GM18870 (cell line): Measurements from ENCODE around the gene LIN28B.
"Not testable (repeated sequence)": the region's sequence is repeated elsewhere in the genome, so short reads cannot be mapped to it uniquely, and the experiment has no call there.

Source experiments
- ATAC-seq: cut with Tn5 transposase; IDR thresholded peaks from one replicate; pipeline ENCODE4 v1.9.1; 2021; ENCODE audit warnings: moderate library complexity; ENCODE audit not compliant: unreplicated experiment

The LIN28B gene

DNA sequence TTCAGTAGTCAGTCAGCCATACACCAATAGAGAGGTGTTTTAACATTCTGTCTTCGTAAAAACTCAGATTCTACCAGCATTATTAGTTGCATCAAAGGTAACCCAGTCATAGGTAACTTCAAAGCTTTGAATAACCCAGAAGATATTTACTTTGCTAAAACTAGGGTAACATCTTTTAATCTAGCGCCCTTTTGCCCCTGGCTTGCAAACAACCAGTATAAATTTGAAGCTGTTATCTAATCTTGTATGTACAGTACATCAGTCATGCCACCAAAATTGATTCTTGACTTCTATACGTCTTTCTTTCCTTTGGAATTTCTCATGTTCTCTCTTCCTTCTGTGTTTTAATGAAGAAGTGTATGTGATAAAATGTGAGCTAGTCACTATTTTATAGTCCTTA, 109.3 kb downstream of the LIN28B start:
- ATAC-seq, result no peak

DNA sequence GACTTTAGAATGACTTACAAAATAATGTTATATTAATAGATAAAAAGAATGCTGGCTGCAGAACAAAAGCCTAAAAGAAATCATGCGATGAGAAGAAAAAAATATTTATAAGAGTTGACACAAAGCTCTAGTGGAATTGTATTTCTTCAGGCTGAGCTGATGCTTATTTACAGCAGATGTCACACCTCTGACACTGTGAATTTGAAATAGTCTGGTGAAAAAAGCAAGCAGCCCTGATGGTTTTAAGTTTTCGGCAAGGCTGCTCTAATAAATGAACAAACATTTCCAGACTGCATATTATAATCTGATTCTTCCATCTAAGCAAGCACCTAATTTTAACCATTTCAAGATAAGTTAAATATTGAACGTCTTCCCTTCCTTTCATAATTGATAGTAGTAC, 109.9 kb downstream of the LIN28B start:
- ATAC-seq, result no peak

DNA sequence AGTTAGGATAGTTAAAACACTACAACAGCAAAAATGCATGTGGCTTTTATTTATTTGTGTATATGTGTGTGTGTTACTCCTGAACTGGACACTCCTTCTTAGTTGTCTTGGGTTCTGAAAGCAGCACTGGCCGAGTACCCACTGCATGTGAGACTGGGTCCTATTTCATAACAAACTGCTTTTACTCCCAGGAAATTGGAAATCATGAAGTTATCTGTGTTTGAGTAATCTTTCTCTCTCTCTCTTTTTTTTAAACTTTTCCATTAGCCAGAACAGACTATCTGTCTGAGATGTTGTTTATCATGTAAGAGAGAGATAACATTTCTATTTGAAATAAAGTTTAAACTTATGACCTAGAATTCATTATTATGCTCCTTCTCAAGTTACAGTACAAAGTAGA, 110.4 kb downstream of the LIN28B start:
- ATAC-seq, result no peak

DNA sequence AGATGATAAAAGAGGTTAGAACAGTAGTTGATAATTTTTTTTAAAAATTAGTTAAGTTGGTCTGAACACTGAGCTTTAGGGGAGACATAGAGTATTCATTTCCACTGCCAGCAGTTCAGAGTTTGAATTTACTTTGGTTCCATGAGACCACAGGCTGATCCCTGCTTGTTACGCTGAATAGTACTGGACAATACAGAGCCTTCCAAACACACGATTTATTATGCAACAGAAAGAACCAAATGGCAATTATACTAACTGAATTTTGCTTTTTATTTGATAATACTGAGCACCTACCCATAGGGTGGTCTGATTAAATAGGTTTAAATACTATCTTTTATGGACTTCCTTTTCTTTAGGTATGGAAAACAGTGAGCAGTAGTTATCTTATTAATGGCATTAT, 111.5 kb downstream of the LIN28B start:
- no peak for ATAC-seq

DNA sequence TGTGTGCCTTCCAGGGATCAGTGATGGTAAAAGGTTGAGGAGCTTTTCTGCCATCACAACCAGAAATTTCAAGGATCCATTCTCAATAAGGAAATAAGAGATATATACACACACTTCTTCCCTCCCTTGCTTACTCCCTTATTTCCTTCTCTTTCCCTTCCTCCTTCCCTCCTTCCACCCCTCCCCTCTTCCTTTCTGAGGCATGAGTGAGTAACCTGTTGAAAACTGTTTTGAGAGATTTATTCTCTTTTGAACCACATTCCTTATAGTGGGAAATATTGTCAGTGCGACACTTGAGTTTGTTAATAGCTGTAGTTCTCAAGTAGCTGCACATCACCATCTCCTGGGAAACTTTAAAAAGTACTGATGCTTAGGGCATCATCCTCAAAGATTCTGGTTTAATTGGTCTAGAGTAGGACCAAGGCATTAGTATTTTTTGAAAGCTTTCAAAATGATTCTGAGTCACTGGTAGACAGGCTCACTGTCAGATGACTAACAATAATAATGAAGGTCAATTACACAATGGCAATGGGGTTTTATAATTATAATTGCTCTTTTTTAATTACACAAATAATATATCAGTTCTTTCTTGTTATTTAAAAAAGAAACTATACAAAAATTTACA, 113.0 kb downstream of the LIN28B start:
- no peak for ATAC-seq

DNA sequence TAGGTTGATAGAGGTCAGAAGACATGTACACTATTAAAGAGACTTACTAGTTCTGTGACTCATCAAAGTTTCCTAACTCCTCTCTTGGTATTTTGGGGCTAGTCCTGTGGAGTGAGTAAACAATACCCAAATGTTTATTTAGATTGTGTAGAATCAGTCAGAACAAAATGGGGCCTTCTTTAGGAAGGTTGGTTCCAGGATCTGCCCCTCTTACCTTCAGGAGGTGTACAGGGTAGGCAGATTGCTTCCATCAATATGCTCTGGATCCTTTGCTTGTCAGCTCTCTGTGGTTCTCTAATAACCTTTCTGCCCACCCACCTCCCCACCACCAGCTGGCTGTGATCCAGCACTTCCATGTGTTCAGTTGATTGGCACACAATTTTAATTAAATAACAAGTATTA, 115.9 kb downstream of the LIN28B start:
- no peak for ATAC-seq

DNA sequence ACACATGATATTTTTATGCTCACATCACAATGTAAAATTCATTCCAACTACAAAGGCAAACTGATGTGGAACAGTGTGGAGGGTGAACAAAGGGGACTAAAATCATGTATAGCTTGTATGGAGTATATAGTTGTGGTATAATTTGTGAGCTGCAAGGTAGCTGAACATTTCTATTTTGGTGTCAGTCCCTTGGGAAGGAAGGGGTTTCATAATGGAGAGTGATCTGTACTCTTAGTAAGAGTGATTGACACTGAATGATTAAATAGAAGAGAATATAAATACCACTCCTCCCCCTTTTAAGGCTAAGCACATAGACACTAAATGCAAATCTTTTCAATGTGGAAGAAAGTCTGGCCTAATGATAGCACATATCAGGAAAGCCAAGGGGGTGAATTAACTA, 118.3 kb downstream of the LIN28B start:
- ATAC-seq, result no peak

DNA sequence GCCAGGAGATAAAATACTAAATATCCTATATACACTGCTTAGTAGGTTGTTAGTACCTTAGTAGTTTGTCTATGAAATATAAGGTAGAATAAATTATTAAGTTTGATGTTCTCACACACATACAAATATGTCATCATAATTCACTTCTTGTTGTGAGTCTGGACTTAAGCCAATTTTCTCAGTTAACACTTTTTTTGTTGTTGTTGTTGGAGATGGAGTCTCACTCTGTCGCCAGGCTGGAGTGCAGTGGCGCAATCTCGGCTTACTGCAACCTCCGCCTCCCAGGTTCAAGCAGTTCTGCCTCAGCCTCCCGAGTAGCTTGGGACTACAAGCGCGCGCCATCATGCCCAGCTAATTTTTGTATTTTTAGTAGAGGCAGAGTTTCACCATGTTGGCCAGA, 119.5 kb downstream of the LIN28B start:
- not testable (repeated sequence) for ATAC-seq

DNA sequence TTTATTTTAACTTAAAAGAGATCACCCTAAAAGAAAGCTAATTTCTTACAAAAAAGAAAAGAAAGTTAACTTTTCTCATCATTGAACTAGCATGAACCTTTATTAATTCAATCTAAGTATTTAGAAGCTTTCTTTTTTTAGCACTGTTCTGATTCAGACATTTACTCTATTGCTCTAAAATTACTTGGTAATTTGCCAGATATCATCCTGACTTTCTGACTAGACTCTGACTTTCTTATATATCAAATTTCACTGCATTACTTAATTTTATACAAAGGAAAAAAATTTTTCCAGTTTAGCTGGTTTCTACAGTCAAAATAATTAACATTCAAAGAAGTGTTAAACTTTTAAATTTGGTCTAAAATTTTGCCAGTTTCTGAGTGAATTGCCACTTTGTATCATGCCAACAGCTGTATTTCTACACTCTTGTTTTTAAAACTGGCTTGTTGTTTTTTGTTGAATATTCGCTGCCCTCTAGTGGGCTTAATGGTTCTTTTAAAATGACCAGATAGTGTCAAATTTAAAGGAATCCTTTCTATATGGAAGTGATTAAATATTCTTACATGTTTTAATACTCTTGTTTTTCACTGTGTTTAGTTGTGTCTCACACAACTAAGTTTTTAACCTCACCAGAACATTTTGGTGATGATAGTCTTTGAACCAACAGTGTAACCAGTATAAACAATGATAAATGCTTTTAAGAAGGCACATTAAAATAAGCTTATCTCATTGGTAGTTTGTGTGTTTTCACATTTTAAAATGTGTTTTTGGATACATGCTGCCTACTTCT, 120.9 kb downstream of the LIN28B start:
- no peak for ATAC-seq

DNA sequence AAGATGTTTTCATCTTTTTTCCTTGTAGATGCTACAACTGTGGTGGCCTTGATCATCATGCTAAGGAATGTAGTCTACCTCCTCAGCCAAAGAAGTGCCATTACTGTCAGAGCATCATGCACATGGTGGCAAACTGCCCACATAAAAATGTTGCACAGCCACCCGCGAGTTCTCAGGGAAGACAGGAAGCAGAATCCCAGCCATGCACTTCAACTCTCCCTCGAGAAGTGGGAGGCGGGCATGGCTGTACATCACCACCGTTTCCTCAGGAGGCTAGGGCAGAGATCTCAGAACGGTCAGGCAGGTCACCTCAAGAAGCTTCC, 121.4 kb downstream of the LIN28B start:
- no peak for ATAC-seq

DNA sequence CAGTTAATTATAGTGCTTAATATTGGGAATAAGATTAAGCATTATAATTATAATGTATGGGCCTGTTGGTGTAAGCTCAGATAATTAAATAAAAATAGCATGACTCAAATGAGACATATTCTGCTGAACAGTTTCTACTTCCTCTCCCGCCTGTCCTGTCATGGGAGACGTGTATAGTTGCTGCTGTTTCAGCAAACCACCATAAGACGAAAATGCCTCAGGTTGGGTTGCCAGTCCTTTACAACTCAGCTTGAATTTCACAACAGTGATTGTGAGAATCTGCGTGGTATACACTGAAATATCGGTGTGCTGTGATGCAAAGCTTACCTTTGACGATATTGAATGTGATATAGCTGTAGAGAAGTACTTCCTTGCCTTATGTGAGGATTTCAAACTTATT, 123.4 kb downstream of the LIN28B start:
- ATAC-seq, result no peak

DNA sequence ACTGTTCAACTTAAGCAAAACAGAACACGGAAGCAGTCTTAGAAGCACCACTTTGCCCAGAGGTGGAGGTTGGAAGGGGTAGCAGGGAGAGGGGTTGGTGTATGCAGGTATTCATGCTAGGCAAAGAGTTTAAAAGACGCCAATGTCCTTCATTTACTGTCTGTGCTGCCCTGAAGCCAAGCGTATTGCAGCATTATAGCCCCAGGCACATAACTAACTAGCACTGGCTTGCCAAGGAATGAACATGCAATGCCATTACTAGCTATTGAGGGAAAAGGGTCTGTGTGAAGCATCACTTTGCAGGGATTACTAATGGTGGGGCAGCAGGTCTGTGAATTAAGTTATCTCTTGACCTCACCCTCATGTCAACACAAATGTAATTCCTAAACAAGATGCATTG, 124.8 kb downstream of the LIN28B start:
- not testable (repeated sequence) for ATAC-seq

DNA sequence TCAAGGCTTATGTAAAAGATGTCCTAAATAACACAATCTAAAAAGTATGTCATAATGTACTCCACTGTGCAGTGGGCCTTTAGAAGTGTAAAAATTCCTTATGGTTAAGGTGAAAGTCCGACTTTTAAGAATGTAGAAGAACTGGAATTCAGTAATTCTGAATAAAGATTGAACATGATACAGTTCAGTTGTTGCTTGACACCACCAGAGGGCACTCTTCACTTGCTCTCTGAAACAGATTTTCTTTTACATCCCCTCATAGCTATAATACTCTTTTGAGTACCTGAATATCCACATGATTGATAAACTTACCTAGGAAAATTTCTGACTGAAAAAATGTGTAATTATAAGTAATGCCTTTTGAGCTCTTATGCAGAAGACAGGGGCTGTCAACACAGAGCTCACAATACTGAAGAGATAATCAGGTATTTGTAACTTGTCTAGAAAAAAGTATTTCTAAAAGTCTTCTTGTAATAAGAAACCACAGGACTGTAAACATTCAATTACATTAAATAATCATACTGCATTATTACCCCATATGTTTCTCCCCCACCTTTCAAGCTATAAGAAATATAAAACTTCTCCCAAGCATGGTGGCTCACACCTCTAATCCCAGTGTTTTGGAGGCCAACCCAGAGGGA, 130.8 kb downstream of the LIN28B start:
- peak; percentile 61 for ATAC-seq

DNA sequence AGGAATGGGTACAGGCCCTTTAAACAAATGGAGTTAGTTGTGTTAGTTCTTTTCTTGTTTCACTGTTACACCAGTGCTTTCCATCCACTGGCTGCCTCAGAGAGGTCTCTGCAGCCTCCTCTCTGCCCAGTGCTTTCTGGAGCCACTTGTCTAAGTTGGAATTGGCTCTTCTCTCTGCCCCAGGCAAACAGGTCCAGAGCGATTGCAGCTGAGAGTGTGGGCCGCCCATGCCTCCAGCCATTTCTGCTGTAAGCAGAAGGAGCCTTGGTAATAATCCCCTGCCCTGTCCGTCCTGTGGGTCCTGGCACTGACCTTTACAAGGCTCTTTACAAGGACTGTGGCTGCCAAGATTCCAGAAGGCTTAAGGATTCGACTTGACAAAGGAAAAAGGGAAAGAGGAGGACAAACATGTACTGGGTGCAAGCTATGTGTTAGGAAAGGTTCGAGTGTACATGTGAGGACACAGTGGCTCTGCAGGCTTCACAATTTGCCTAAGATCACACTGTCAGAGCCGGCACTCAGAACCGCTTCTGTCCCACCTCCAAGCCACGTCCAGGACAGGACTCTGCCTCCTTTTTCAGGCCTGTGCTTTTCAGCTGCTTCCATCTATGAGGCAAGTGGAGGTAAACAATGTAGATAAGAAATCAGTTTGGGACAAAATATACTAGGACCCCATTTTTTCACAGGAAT, 134.4 kb downstream of the LIN28B start:
- no peak for ATAC-seq

DNA sequence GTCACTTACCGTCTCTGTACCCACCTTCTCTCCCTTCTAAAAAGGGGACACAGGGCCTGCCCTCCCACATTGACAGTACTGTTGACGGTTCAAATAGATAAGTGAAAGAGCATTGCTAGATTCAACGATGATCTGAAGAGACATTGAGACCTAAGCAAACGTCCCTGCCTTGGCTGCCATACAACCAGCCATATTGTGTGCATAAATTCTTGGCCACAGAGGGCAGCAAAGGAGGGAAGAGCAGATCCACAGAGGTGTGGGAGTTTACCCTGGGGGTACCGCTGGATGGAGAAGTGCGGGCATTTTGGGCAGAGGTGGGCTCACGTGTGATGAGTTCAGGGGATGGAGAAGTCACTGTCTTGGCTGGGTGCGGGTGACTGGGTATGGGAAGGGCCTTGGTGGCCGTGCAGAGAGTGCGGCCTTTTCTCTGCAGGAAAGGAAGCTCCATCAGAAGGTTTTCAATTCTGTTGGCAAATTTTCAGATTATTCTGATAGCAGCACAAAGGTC, 137.3 kb downstream of the LIN28B start:
- ATAC-seq, result no peak

DNA sequence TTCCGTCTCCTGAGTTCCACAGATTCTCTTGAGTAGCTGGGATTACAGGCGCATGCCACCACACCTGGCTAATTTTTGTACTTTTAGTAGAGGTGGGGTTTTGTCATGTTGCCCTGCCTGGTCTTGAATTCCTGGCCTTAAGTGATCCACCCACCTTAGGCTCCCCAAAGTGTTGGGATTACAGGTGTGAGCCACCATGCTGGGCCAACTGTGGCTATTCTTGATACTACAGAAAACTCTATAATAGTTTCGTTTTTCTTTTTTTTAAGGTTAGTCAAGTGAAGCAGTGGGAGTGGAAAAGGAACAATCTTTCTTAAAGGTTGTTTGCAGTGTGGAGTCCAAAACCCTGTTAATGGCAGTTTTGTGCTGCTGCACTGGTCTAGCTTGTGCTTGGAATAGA, 138.2 kb downstream of the LIN28B start:
- no peak for ATAC-seq

DNA sequence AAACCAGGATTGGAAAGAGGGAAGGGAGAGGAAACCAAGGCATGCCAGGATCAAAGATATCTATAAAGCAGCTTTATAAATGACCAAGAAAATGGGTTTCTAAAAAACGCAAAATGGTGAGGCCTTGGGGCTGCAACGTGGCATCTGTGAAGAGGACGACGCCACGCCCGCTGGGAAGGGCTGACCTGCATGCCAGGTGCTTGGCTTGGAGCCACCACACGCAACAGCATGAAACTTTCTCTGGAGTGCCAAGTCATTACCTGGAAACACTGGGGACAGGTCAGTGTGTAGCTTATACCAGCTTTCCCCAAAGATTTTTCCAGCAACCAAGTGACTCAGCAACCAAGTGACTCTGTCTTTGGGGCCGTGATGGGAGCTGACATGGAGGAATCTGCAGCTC, 140.4 kb downstream of the LIN28B start:
- no peak for ATAC-seq

DNA sequence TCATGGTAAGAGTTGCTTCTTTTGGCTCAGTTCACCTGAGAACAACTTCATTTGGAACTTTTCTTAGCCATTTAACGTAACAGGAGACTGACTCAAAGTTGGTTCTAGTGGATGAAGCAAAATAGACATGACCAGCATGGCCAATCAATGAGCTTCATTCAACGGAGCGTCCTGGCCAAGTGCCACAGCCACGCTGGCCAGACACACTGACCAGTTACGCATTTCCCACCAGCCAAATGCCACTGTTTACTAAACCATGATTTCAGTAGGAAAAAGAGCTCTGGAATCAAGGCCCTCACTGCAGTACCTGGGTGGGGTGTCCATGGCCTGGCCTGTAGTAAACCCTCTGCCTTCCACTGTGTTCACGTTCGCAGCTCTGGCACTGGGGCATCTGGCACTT, 142.5 kb downstream of the LIN28B start:
- no peak for ATAC-seq

DNA sequence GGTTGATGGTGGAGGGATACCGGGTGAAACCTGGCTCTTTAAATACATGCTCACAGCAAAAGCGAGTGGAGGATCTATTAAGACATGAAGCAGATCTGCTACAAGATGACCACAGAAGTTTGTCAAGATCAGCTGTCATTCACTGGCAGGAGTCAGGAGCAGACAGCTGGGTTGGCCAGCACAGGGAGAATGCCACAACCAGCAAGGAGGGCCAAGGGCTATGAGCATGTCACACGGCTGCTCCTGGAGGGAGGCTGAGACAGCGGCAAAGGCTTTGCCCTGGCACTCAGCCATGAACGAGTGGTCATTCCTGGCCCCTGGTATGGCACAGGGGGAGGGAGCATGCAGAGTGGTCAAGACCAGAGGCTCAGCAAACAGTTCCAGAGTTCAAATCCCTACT, 145.3 kb downstream of the LIN28B start:
- ATAC-seq, result no peak

DNA sequence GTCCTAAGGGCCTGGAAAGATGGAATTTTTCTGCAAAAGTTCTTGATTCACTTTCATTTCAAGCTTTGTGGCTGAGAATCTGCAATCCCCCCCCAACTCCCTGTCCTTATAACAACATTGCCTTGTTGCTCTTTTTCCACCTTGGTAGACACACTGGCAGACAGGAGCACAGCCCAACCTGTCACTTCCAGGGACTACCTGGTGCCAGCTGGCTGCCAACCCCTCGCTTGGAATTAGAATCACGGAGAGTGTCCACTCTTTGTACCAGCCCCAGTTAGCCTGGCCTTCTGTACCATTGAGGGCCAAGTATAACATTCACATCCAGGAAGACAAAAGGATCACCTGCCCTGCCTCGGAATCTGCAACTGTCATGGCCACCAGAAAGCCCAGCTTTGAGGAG, 148.2 kb downstream of the LIN28B start:
- ATAC-seq, result no peak

DNA sequence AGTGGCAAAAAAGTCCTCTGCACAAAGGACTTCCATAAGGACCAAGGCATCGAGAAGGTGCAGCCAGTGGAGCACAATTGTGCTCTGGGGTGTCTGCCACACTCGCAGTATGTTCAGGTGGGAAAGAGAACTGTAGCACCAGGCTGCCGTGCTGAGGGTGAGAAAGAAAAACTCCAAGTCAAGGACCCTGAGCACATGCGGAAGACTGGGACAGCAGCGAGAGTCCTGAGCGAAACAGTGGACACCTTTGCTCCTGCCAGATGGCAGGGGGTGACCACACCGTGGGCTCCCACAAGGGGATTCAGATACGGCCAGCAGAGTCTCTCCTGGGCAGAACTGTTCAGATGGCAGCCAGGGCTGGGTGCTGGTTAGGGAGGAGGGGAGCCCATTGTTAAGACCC, 149.4 kb downstream of the LIN28B start:
- ATAC-seq, result no peak

DNA sequence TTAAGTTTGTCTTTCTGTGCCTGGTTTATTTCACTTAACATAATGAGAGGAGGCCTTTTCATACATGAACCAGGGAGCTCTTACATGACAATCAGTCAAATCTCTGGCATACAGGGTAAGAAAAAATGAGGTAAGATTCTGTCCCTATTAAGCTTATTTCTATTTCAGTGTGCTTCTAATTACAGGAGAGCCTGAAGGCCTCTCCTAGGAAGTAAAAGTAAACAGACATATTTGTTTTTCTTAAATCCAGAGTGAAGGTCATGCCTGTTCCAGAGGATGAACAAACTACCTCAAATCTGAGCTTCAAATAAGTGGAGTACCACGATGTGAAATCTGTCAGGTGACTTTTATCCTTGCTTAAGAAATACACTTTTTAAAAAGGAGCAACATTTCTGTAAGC, 150.3 kb downstream of the LIN28B start:
- no peak for ATAC-seq
